Activated naive CD4-positive, alpha-beta T cell treated with anti-CD3 and anti-CD28 coated beads for 36 hours (primary cell): ENCODE data around the gene PRSS27. TPM values are rescaled to one million over a fixed set of nuclear protein-coding genes. Genes with fewer than 3 reads are reported as not detected.
A peak's percentile ranks its signal among the peaks of the same experiment; 100 is the strongest.
"Not testable (repeated sequence)": the region's sequence is repeated elsewhere in the genome, so short reads cannot be mapped to it uniquely, and the experiment has no call there.

Experiments
- CTCF ChIA-PET: fragments of 350-600 bp; sonication (Branson Sonifier 250); formaldehyde crosslinking; loops from one replicate; lab custom pipeline; 2021; ENCODE audit warnings: antibody characterized with exemption; lab: Charles Lee
- DNase-seq: peaks from one replicate; pipeline ENCODE4 v3.0.0-alpha.2; 2020
- H3K27ac Mint-ChIP-seq: one replicate; pipeline ENCODE4 v1.8.0; 2021; ENCODE audit warnings: mild to moderate bottlenecking, mixed read lengths
- H3K27me3 Mint-ChIP-seq: one replicate; pipeline ENCODE4 v1.8.0; 2021; ENCODE audit warnings: low read depth, mixed read lengths
- H3K36me3 Mint-ChIP-seq: one replicate; pipeline ENCODE4 v1.8.0; 2021; ENCODE audit warnings: low read depth, mixed read lengths
- H3K4me1 Mint-ChIP-seq: one replicate; pipeline ENCODE4 v1.8.0; 2021; ENCODE audit warnings: low read depth, mixed read lengths
- H3K4me3 Mint-ChIP-seq: one replicate; pipeline ENCODE4 v1.8.0; 2021; ENCODE audit warnings: mild to moderate bottlenecking, moderate library complexity, mixed read lengths
- H3K9me3 Mint-ChIP-seq: one replicate; pipeline ENCODE4 v1.8.0; 2021; ENCODE audit warnings: mixed read lengths
- intact Hi-C: fragments of 100-400 bp; cut with micrococcal nuclease; formaldehyde crosslinking; loops from one replicate; pipeline ENCODE4 v1.15.1; 2023
- total RNA-seq, 2 experiments: library from RNA; stranded (reverse); gene quantifications; one replicate each; pipeline ENCODE4 v1.2.3, GENCODE V29; 2021

Gene PRSS27
- total RNA-seq, 2 experiments from 2014 or later: 1.7 to 2.4 TPM

GRCh38 chr16:2679902-2680301, 40.1 kb downstream of the PRSS27 start:
- H3K27ac Mint-ChIP-seq: peak overlapping the region; percentile 18

GRCh38 chr16:2678206-2678965, 41.6 kb downstream of the PRSS27 start:
- H3K9me3 Mint-ChIP-seq, H3K27ac Mint-ChIP-seq, H3K4me3 Mint-ChIP-seq, DNase-seq, H3K27me3 Mint-ChIP-seq, H3K36me3 Mint-ChIP-seq, intact Hi-C loops, CTCF ChIA-PET: not testable (repeated sequence)
- H3K4me1 Mint-ChIP-seq: peaks cover 10% of the 10 kb centered on the region

More at GRCh38 chr16:2679902-2680301, 40.1 kb downstream of the PRSS27 start:
- H3K27me3 Mint-ChIP-seq, H3K36me3 Mint-ChIP-seq, DNase-seq, H3K4me3 Mint-ChIP-seq, CTCF ChIA-PET, H3K9me3 Mint-ChIP-seq: not testable (repeated sequence)
- intact Hi-C loops: loop anchor here (5.0 kb wide), 2 partner anchors 97 to 458 kb away; partner anchors contain the start of genes E4F1 and ELOB
- peaks cover 10% of the 10 kb centered on the region for H3K4me1 Mint-ChIP-seq

DNA sequence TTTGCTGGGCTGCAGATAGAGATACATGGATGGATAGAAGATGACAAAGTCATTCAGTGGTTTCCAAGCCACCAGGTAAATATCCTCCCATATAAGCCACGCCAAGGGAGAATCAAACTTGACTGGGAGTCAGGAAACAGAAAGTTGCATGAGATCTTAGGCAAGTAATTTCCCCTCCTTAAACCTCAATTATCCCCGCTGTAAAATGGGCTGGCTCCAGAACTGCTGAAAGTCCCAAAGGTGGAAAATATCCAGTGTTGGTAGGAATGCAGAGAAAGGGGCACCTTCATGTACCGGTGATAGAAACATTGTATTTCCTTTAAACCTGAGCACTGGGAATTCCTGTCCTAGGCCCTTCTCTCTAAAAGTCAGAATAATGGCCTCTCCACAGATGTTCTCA, 43.1 kb downstream of the PRSS27 start:
- H3K9me3 Mint-ChIP-seq, intact Hi-C loops, H3K4me3 Mint-ChIP-seq, H3K27ac Mint-ChIP-seq, H3K27me3 Mint-ChIP-seq, CTCF ChIA-PET, DNase-seq, H3K36me3 Mint-ChIP-seq: not testable (repeated sequence)
- peaks cover 14% of the 10 kb centered on the region for H3K4me1 Mint-ChIP-seq

DNA sequence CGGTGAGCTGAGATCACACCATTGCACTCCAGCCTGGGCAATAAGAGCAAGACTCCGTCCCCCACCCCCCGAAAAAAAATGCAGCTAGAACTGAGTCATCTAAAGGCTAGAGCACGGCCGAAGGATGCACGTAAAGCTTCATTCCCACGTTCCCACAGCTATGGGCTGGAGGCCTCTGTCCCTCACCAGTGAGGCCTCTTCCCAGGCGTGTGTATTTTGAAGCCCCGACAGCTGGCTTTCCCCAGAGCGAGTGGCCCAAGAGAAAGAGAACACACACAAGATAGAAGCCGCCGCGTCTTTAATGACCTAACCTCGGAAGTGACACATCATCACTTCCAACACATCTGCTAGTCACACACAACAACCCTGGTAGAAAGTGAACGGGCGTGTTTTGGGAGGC, 44.3 kb downstream of the PRSS27 start:
- no peaks in the 10 kb centered on the region for H3K9me3 Mint-ChIP-seq
- intact Hi-C loops: no loop called here
- H3K4me1 Mint-ChIP-seq: peaks cover 23% of the 10 kb centered on the region
- no peak overlapping the region for H3K27ac Mint-ChIP-seq
- H3K36me3 Mint-ChIP-seq: peaks cover 4% of the 10 kb centered on the region
- CTCF ChIA-PET: no interaction called here
- no peaks in the 10 kb centered on the region for H3K27me3 Mint-ChIP-seq
- no peak for DNase-seq
- H3K4me3 Mint-ChIP-seq: no peak overlapping the region

DNA sequence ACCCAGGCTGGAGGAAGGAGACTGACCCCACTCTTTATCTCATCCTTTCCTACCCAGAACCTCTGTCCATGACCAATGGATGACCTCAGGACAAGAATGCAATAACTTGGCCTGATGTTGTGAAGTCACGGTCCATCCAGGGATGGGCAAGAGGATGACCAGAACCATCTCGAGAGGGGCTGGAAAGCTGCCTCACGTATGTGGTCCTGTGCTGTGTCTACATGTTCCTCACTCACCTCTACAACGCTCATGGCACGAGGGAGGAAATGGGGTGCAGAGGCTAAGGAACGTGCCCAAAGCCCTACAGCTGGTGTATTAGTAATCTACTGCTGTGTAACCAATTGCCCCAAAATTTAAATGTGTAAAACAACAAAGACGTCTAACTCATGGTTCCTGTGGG, 45.0 kb downstream of the PRSS27 start:
- CTCF ChIA-PET: no interaction called here
- peaks cover 2% of the 10 kb centered on the region for H3K36me3 Mint-ChIP-seq
- intact Hi-C loops: no loop called here
- no peak for DNase-seq
- H3K4me3 Mint-ChIP-seq: peak overlapping the region; percentile 21
- no peaks in the 10 kb centered on the region for H3K27me3 Mint-ChIP-seq
- no peak overlapping the region for H3K27ac Mint-ChIP-seq
- peaks cover 27% of the 10 kb centered on the region for H3K4me1 Mint-ChIP-seq
- H3K9me3 Mint-ChIP-seq: no peaks in the 10 kb centered on the region

DNA sequence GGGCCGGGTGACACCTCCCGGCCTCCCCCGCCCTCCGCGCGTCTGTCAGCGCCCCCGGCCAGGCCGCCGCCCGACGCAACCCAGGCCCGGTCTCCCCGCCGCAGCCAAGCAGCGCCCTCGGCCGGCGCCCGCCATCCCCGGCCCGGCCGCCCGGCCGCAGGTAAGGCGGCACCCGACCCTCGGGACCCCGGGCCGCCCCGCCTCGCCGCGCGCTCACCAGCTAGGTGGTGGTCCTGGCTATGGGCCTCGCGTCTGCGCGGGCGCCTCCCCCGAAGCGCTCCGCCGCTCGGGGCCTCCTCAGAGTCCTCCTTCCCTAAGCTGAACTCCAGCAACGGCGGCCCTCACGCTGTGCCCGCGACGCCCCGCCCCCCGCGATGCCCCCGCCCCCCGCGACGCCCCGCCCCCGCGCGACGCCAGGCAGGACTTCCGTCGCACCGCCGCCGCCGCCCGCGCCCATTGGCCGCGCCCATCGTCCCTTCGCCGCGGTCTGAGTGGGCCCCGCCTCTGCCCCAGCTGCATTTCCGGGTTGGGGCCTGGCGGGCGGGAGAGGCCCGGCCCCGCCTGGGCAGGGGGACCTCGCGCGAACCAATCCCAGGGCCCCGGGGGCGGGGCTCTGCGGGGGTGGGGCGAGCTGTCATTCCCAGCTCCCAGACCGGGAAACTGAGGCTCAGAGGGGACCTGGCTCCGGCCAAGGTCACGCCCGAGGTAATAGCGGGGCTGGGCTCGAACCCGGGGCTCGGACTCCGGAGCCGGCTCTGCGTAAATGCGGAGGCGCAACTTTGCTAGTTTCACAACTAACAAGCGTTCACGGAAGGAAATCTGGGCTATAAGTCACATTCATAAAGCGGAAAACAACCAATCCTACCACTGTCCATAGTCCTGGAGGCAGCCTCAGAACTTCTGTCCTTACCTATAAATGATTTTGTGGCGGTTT, 46.7 kb downstream of the PRSS27 start:
- peak; percentile 95 for DNase-seq
- intact Hi-C loops: loop anchor here (1.0 to 5.0 kb wide), 4 partner anchors 9 to 161 kb away; partner anchors contain the start of genes ATP6V0C, KCTD5 and SRRM2
- Mint-ChIP-seq H3K27me3 (no peaks in the 10 kb centered on the region), H3K27ac (peak overlapping the region; percentile 56), H3K36me3 (peaks cover 11% of the 10 kb centered on the region), H3K9me3 (no peaks in the 10 kb centered on the region), H3K4me1 (peaks cover 36% of the 10 kb centered on the region), H3K4me3 (peak overlapping the region; percentile 78)
- CTCF ChIA-PET: interaction anchor here (0.6 to 1.9 kb wide), 3 partner anchors 11 to 1604 kb away, joined by 3 to 6 read pairs (median 3); no protein-coding TSS in a partner anchor

DNA sequence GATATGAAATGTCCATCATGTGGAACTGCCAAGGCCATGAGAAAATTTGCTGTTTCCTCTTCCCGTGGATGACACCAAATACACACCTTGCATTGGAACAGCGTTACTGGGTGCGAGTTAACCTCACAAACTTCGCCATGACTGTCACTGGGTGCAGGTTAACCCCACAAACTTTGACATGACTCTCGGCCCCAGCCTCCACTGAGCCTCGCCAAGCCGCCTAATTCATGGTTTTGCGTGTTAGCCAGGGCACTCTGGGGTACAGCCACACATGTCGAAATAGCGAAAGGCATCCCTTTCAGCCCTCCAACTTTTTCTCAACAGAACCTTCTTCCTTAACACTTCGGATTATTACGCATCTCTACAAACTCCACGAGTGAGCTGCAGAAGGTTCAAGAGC, 48.3 kb downstream of the PRSS27 start:
- Mint-ChIP-seq H3K27ac (no peak overlapping the region), H3K27me3 (no peaks in the 10 kb centered on the region)
- intact Hi-C loops: loop anchor here (5.0 kb wide), 2 partner anchors 81 to 159 kb away; partner anchors contain the start of genes ATP6V0C and SRRM2

DNA sequence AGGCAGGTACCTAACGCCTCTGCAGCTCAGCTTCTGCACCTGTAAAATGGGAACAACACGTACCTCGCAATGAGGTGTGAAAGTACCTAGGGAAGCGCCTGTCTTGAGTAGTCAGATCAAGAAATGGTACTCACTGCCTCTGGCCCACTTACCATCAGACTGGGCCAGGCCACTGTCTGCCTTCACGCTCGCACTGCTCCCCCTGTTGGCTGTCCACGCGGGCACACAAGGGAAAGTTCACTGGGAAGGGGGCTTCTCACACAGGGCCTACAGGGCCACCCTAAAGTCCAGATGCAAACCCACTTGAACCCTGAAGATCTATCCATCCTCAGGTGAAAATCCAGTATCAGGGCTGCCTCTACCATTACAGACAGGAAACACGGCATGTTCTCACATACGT, 48.8 kb downstream of the PRSS27 start:
- H3K27me3 Mint-ChIP-seq, H3K27ac Mint-ChIP-seq, H3K9me3 Mint-ChIP-seq, CTCF ChIA-PET: not testable (repeated sequence)
- Mint-ChIP-seq H3K4me3 (peak overlapping the region; percentile 67), H3K4me1 (peaks cover 36% of the 10 kb centered on the region), H3K36me3 (peaks cover 12% of the 10 kb centered on the region)
- DNase-seq: peak; percentile 26
- intact Hi-C loops: loop anchor here (5.0 kb wide), 2 partner anchors 81 to 159 kb away; partner anchors contain the start of genes ATP6V0C and SRRM2

More for the DNA sequence above, 48.3 kb downstream of the PRSS27 start:
- Mint-ChIP-seq H3K4me1 (peaks cover 36% of the 10 kb centered on the region), H3K4me3 (peak overlapping the region; percentile 67), H3K9me3 (no peaks in the 10 kb centered on the region), H3K36me3 (peaks cover 12% of the 10 kb centered on the region)
- CTCF ChIA-PET: interaction anchor here (1.9 kb wide), 1 partner anchor 10 kb away, joined by 6 read pairs; no protein-coding TSS in a partner anchor
- DNase-seq: no peak

GRCh38 chr16:2670017-2670416, 50.0 kb downstream of the PRSS27 start:
- CTCF ChIA-PET: interaction anchor here (1.0 kb wide), 1 partner anchor 21 kb away, joined by 3 read pairs; no protein-coding TSS in a partner anchor
- intact Hi-C loops: loop anchor here (5.0 kb wide), 2 partner anchors 82 to 158 kb away; partner anchors contain the start of genes ATP6V0C and SRRM2
- DNase-seq: peak; percentile 83
- not testable (repeated sequence) for H3K9me3 Mint-ChIP-seq, H3K27me3 Mint-ChIP-seq
- H3K27ac Mint-ChIP-seq: peak overlapping the region; percentile 61
- H3K4me1 Mint-ChIP-seq: peaks cover 37% of the 10 kb centered on the region
- H3K36me3 Mint-ChIP-seq: peaks cover 12% of the 10 kb centered on the region
- peak overlapping the region; percentile 51 for H3K4me3 Mint-ChIP-seq

- not testable (repeated sequence) for DNase-seq, H3K27ac Mint-ChIP-seq, H3K27me3 Mint-ChIP-seq, H3K9me3 Mint-ChIP-seq
- peaks cover 41% of the 10 kb centered on the region for H3K4me1 Mint-ChIP-seq
- H3K4me3 Mint-ChIP-seq: peak overlapping the region; percentile 51
- intact Hi-C loops: loop anchor here (10.0 kb wide), 1 partner anchor 65 kb away; no protein-coding TSS in a partner anchor
- CTCF ChIA-PET: interaction anchor here (1.0 kb wide), 1 partner anchor 21 kb away, joined by 3 read pairs; no protein-coding TSS in a partner anchor
- peaks cover 15% of the 10 kb centered on the region for H3K36me3 Mint-ChIP-seq
Observed at GRCh38 chr16:2669587-2669986, 50.4 kb downstream of the PRSS27 start.

DNA sequence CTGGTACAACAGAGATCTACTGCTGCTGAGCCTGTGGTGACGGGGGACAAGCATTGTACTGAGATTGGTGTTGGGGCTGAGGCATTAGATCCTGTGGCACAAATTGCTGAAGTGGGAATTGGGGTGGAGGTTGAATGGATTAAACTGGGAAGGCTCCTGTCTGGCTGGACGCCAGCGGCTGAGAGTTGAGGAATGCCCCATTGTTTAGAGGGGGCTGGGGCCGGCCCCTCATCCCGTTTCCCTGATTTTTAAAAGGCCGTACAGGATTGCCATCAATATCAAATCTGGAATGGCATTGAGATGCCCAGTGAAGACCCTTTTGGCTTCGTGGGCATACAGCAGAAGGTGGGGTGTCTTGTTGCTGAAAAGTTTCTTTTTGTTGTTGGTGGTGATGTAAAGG, 53.4 kb downstream of the PRSS27 start:
- DNase-seq, H3K4me3 Mint-ChIP-seq, H3K27me3 Mint-ChIP-seq, CTCF ChIA-PET, H3K9me3 Mint-ChIP-seq: not testable (repeated sequence)
- H3K27ac Mint-ChIP-seq: peak overlapping the region; percentile 97
- intact Hi-C loops: loop anchor here (10.0 kb wide), 1 partner anchor 62 kb away; no protein-coding TSS in a partner anchor
- H3K4me1 Mint-ChIP-seq: peaks cover 50% of the 10 kb centered on the region
- H3K36me3 Mint-ChIP-seq: peaks cover 25% of the 10 kb centered on the region

DNA sequence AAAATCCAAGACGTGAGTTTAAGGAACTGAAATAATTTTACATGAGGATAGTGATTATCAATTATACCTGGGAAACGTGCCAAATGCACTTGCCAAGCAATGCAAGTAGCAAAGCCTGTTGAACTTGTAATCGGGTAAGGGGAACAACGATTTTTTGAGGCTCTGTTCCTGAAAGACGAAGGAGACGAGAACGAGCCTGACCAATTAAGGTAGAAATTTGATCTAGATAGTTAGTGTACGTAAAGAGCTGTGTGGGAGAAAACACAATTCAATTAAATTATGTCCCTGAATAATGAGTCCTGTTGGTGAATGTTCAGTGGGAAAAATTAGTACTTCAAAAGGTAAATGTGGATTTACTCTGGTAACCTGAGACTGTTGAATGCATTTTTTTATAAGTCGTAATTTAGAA, 55.4 kb downstream of the PRSS27 start:
- CTCF ChIA-PET: no interaction called here

More for the DNA sequence above, 55.4 kb downstream of the PRSS27 start:
- H3K36me3 Mint-ChIP-seq: peaks cover 22% of the 10 kb centered on the region
- H3K27ac Mint-ChIP-seq: peak overlapping the region; percentile 97
- no peaks in the 10 kb centered on the region for H3K9me3 Mint-ChIP-seq
- intact Hi-C loops: loop anchor here (10.0 kb wide), 1 partner anchor 60 kb away; no protein-coding TSS in a partner anchor
- H3K4me1 Mint-ChIP-seq: peaks cover 43% of the 10 kb centered on the region
- no peaks in the 10 kb centered on the region for H3K27me3 Mint-ChIP-seq
- DNase-seq: no peak
- peak overlapping the region; percentile 36 for H3K4me3 Mint-ChIP-seq
